Mammary epithelial cell (primary cell): ENCODE data around the gene GPR18.

Experiments
- EZH2 ChIP-seq: IDR thresholded peaks from 2 replicates; pipeline ENCODE4 v1.6.1; 2012; ENCODE audit warnings: low read length, inconsistent platforms, borderline replicate concordance
- TF ChIP-seq, protein P1 (sequence below), 2 donors: IDR thresholded peaks in 1 of 2; conservative IDR thresholded peaks in 1 of 2; 2 replicates each; pipeline ENCODE4 v1.5.1; 2011 to 2012; ENCODE audit warnings: inconsistent platforms in 2 of 2, low read length in 2 of 2, mild to moderate bottlenecking in 2 of 2, control low read depth in 1 of 2, low read depth in 1 of 2; ENCODE audit not compliant: insufficient read depth in 1 of 2; ENCODE audit errors: extremely low read depth in 1 of 2

DNA sequence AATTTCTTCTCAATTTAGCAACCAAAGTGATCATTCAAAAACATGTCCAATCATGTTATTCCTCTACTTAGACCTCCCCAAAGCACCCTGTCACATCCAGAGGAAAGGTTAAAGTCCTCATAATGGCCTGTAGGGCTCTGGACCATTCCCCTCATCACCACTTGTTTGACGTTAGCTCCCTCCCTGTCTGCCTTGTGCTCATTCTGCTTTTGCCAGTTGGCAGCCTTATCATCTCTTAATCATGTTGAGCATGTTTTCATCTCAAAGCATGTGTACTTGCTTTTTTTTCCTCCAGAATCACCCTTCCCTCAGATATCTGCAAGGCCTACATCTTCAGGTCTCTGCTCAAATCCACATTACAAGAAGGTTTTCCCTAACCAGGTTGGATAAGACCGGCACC, 31.7 kb downstream of the GPR18 start:
- TF ChIP-seq, protein P1, sequence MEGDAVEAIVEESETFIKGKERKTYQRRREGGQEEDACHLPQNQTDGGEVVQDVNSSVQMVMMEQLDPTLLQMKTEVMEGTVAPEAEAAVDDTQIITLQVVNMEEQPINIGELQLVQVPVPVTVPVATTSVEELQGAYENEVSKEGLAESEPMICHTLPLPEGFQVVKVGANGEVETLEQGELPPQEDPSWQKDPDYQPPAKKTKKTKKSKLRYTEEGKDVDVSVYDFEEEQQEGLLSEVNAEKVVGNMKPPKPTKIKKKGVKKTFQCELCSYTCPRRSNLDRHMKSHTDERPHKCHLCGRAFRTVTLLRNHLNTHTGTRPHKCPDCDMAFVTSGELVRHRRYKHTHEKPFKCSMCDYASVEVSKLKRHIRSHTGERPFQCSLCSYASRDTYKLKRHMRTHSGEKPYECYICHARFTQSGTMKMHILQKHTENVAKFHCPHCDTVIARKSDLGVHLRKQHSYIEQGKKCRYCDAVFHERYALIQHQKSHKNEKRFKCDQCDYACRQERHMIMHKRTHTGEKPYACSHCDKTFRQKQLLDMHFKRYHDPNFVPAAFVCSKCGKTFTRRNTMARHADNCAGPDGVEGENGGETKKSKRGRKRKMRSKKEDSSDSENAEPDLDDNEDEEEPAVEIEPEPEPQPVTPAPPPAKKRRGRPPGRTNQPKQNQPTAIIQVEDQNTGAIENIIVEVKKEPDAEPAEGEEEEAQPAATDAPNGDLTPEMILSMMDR (conservative IDR thresholded peaks at IDR 0.05 in 1 of 2, IDR thresholded peaks at IDR 0.05 in 1 of 2; ENCODE audit: extremely low read depth in 1 of 2, insufficient read depth in 1 of 2, low read depth in 1 of 2, low read length in 2 of 2): no peak
- TF ChIP-seq EZH2: no peak
